NK-92 (cell line): ENCODE data around the gene CDKN2B.
"Not testable (repeated sequence)": the region's sequence is repeated elsewhere in the genome, so short reads cannot be mapped to it uniquely, and the experiment has no call there.

Experiments
- DNase-seq: peaks from one replicate; lab custom pipeline; 2025; ENCODE audit not compliant: unreplicated experiment; lab: John Stamatoyannopoulos, UW

The CDKN2B gene

GRCh38 chr9:22008717-22009505 is at the start of gene CDKN2B:
TSS of gene CDKN2B (minus strand) at chr9:22009305. CDS start at chr9:22008953, 352 bp downstream.
- no peak for DNase-seq

GRCh38 chr9:22057972-22058371 is 48.9 kb upstream of the CDKN2B start:
- DNase-seq = not testable (repeated sequence)

- no peak for DNase-seq
Measured at GRCh38 chr9:22056402-22056801, 47.3 kb upstream of the CDKN2B start.

- no peak for DNase-seq
Measured at GRCh38 chr9:22055090-22055489, 46.0 kb upstream of the CDKN2B start.

- no peak for DNase-seq
Measured at GRCh38 chr9:22054529-22054928, 45.4 kb upstream of the CDKN2B start.

GRCh38 chr9:22054076-22054475 is 45.0 kb upstream of the CDKN2B start:
- no peak for DNase-seq

GRCh38 chr9:22053178-22053577 is 44.1 kb upstream of the CDKN2B start:
- DNase-seq = no peak

GRCh38 chr9:22052376-22052945 is 43.4 kb upstream of the CDKN2B start:
- DNase-seq = no peak

GRCh38 chr9:22050924-22051323 is 41.8 kb upstream of the CDKN2B start:
- no peak for DNase-seq

GRCh38 chr9:22049411-22049810 is 40.3 kb upstream of the CDKN2B start:
- DNase-seq = no peak

- DNase-seq = no peak
Measured at GRCh38 chr9:22047596-22047995, 38.5 kb upstream of the CDKN2B start.

- no peak for DNase-seq
Measured at GRCh38 chr9:22046243-22046885, 37.3 kb upstream of the CDKN2B start.

GRCh38 chr9:22045423-22045822 is 36.3 kb upstream of the CDKN2B start:
- no peak for DNase-seq

- no peak for DNase-seq
Measured at GRCh38 chr9:22044583-22044982, 35.5 kb upstream of the CDKN2B start.

GRCh38 chr9:22043928-22044327 is 34.8 kb upstream of the CDKN2B start:
- no peak for DNase-seq

GRCh38 chr9:22041775-22042174 is 32.7 kb upstream of the CDKN2B start:
- no peak for DNase-seq

- no peak for DNase-seq
Measured at GRCh38 chr9:22041344-22041743, 32.2 kb upstream of the CDKN2B start.

GRCh38 chr9:22040760-22041159 is 31.7 kb upstream of the CDKN2B start:
- no peak for DNase-seq

GRCh38 chr9:22039258-22039657 is 30.2 kb upstream of the CDKN2B start:
- DNase-seq = no peak

- DNase-seq = no peak
Measured at GRCh38 chr9:22037954-22038690, 29.0 kb upstream of the CDKN2B start.

- DNase-seq = no peak
Measured at GRCh38 chr9:22036866-22037626, 27.9 kb upstream of the CDKN2B start.
